GM23338 (cell line): ENCODE data around the gene MPPED2. TPM values are rescaled to one million over a fixed set of nuclear protein-coding genes. Genes with fewer than 3 reads are reported as not detected.

Source experiments
- ATAC-seq: fragments of 200-7000 bp; cut with Tn5 transposase; 3 replicates; pipeline ENCODE4 v1.9.1; 2020
- DNase-seq: peaks from one replicate; pipeline ENCODE4 v3.0.0-alpha.2; 2015; ENCODE audit warnings: low spot score
- H2AFZ ChIP-seq: fragments of 200-600 bp; sonication (generic); 2 replicates; pipeline ENCODE4 v1.8.0; 2016; ENCODE audit warnings: antibody characterized with exemption, mild to moderate bottlenecking, moderate library complexity
- H3F3A ChIP-seq: fragments of 200-600 bp; sonication (generic); replicated peaks from 2 replicates; pipeline ENCODE4 v1.8.0; 2017; ENCODE audit warnings: antibody characterized with exemption, mixed run types, low read depth
- H3K27ac ChIP-seq: fragments of 200-600 bp; sonication (generic); 2 replicates; pipeline ENCODE4 v1.6.1; 2016; ENCODE audit warnings: low read depth
- H3K27me3 ChIP-seq: fragments of 200-600 bp; sonication (generic); 2 replicates; pipeline ENCODE4 v1.8.0; 2016; ENCODE audit warnings: mild to moderate bottlenecking, mixed run types, moderate library complexity; ENCODE audit not compliant: insufficient read depth
- H3K36me3 ChIP-seq: fragments of 200-600 bp; sonication (generic); 2 replicates; pipeline ENCODE4 v1.8.0; 2016; ENCODE audit warnings: mild to moderate bottlenecking; ENCODE audit not compliant: insufficient read depth
- H3K4me1 ChIP-seq: fragments of 200-600 bp; sonication (generic); 2 replicates; pipeline ENCODE4 v1.8.0; 2016; ENCODE audit warnings: mild to moderate bottlenecking, moderate library complexity; ENCODE audit not compliant: insufficient read depth
- H3K4me2 ChIP-seq: fragments of 200-600 bp; sonication (generic); 2 replicates; pipeline ENCODE4 v1.7.1; 2017; ENCODE audit warnings: mixed run types
- H3K4me3 ChIP-seq: fragments of 200-600 bp; sonication (generic); 2 replicates; pipeline ENCODE4 v1.6.1; 2016; ENCODE audit warnings: mixed run types
- H3K79me2 ChIP-seq: fragments of 200-600 bp; sonication (generic); replicated peaks from 2 replicates; pipeline ENCODE4 v1.8.0; 2017; ENCODE audit warnings: mild to moderate bottlenecking; ENCODE audit not compliant: insufficient read depth
- H3K9me2 ChIP-seq: fragments of 200-600 bp; sonication (generic); 2 replicates; pipeline ENCODE4 v1.8.0; 2017; ENCODE audit not compliant: insufficient read depth
- H4K20me1 ChIP-seq: fragments of 200-600 bp; sonication (generic); replicated peaks from 2 replicates; pipeline ENCODE4 v1.8.0; 2017; ENCODE audit warnings: mild to moderate bottlenecking; ENCODE audit not compliant: insufficient read depth
- H3K27ac Mint-ChIP-seq: 2 replicates; pipeline ENCODE4 v1.8.0; 2020; ENCODE audit warnings: inconsistent platforms, mild to moderate bottlenecking, moderate library complexity, mixed read lengths
- H3K27me3 Mint-ChIP-seq: 3 replicates; pipeline ENCODE4 v1.8.0; 2022; ENCODE audit warnings: low read depth, mild to moderate bottlenecking, moderate library complexity, mixed read lengths, inconsistent platforms; ENCODE audit not compliant: insufficient read depth, poor library complexity
- H3K36me3 Mint-ChIP-seq: 3 replicates; pipeline ENCODE4 v1.8.0; 2021; ENCODE audit warnings: low read depth, mild to moderate bottlenecking, inconsistent platforms, moderate library complexity, mixed read lengths
- H3K4me1 Mint-ChIP-seq: 3 replicates; pipeline ENCODE4 v1.8.0; 2020; ENCODE audit warnings: mild to moderate bottlenecking, inconsistent platforms, mixed read lengths
- H3K4me3 Mint-ChIP-seq: 3 replicates; pipeline ENCODE4 v1.8.0; 2021; ENCODE audit warnings: moderate library complexity, mild to moderate bottlenecking, inconsistent platforms, mixed read lengths
- H3K9me3 Mint-ChIP-seq: 3 replicates; pipeline ENCODE4 v1.8.0; 2020; ENCODE audit warnings: moderate library complexity, mild to moderate bottlenecking, inconsistent platforms, mixed read lengths
- EZH2 ChIP-seq: fragments of 200-600 bp; sonication (generic); IDR thresholded peaks from one replicate; pipeline ENCODE4 v1.8.0; 2017; ENCODE audit warnings: antibody characterized with exemption, mild to moderate bottlenecking, low read depth; ENCODE audit not compliant: unreplicated experiment
- EZH2phosphoT487 ChIP-seq: fragments of 200-600 bp; sonication (generic); IDR thresholded peaks from one replicate; pipeline ENCODE4 v1.8.1; 2018; ENCODE audit warnings: antibody characterized with exemption; ENCODE audit not compliant: unreplicated experiment
- JUNB ChIP-seq: IDR thresholded peaks from one replicate; pipeline ENCODE4 v1.6.1; 2016; ENCODE audit warnings: antibody characterized with exemption; ENCODE audit not compliant: unreplicated experiment
- NANOG ChIP-seq: IDR thresholded peaks from 2 replicates; pipeline ENCODE4 v1.6.1; 2016; ENCODE audit warnings: antibody characterized with exemption, borderline replicate concordance
- POLR2AphosphoS5 ChIP-seq: IDR thresholded peaks from 2 replicates; pipeline ENCODE4 v1.6.1; 2016; ENCODE audit warnings: antibody characterized with exemption, low read depth
- STAT1 ChIP-seq: IDR thresholded peaks from one replicate; pipeline ENCODE4 v1.6.1; 2016; ENCODE audit warnings: antibody characterized with exemption; ENCODE audit not compliant: unreplicated experiment
- ZNF331 ChIP-seq: fragments of 250-450 bp; sonication (Bioruptor Pico); IDR thresholded peaks from 2 replicates; pipeline ENCODE4 v1.5.0; 2020; ENCODE audit warnings: low read depth, mild to moderate bottlenecking, moderate library complexity
- polyA plus RNA-seq: library from polyadenylated mRNA; unstranded; fragments of >200 nt; fragmentation: Nextera tagmentation; extraction: Ambion mirVana; gene quantifications from 2 replicates; pipeline ENCODE4 v1.2.1, GENCODE V29; 2016
- total RNA-seq: library from RNA; depleted of rRNA; stranded (reverse); fragments of >200 nt; shearing (Covaris generic); gene quantifications from 2 replicates; pipeline ENCODE4 v1.2.3, GENCODE V29; 2014
- TF ChIP-seq, protein P1 (sequence below), 2 experiments: fragments of 200-600 bp in 1 of 2; sonication (generic) in 1 of 2; conservative IDR thresholded peaks; 2 replicates each; pipeline versions ENCODE4 v1.5.1 to v1.6.1; 2016 to 2017; ENCODE audit warnings: antibody characterized with exemption in 2 of 2, low read depth in 2 of 2, mild to moderate bottlenecking in 2 of 2, moderate library complexity in 1 of 2
- TF ChIP-seq, protein P2 (sequence below): IDR thresholded peaks from 2 replicates; pipeline ENCODE4 v1.6.1; 2016; ENCODE audit warnings: antibody characterized with exemption
- TF ChIP-seq, protein P3 (sequence below): fragments of 250-450 bp; sonication (Bioruptor Pico); IDR thresholded peaks from 2 replicates; pipeline ENCODE4 v1.5.0; 2020; ENCODE audit warnings: mild to moderate bottlenecking, moderate library complexity

The MPPED2 gene
- total and polyA plus RNA-seq, 2 experiments from 2014 or later = 4.4 to 6.8 TPM

DNA sequence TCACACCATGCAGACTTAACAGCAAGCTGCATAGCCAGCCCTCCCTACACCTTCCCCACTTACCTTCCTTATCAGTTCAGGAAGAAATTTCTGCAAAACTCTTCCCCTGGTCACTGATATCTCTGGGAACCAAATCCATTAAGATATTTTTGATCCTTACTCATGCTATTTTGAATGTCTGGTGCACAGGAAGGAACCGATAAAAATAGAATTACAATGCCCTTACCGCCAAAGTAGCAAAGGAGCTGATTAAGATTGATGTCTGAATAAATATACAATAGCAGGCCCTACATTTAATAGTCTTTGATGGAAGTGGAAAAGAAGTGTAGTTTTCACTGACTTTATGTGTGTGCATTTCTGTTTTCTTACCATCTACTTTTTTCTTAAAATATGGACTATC, 117.3 kb downstream of the MPPED2 start:
- H3K79me2 ChIP-seq = no peaks in the 10 kb centered on the region
- H3K36me3 ChIP-seq = no peaks in the 10 kb centered on the region
- Mint-ChIP-seq H3K36me3 (no peaks in the 10 kb centered on the region), H3K27ac (no peak overlapping the region), H3K9me3 (no peaks in the 10 kb centered on the region), H3K27me3 (peaks cover 1% of the 10 kb centered on the region), H3K4me1 (peaks cover 10% of the 10 kb centered on the region), H3K4me3 (no peak overlapping the region)
- TF ChIP-seq, protein P1, sequence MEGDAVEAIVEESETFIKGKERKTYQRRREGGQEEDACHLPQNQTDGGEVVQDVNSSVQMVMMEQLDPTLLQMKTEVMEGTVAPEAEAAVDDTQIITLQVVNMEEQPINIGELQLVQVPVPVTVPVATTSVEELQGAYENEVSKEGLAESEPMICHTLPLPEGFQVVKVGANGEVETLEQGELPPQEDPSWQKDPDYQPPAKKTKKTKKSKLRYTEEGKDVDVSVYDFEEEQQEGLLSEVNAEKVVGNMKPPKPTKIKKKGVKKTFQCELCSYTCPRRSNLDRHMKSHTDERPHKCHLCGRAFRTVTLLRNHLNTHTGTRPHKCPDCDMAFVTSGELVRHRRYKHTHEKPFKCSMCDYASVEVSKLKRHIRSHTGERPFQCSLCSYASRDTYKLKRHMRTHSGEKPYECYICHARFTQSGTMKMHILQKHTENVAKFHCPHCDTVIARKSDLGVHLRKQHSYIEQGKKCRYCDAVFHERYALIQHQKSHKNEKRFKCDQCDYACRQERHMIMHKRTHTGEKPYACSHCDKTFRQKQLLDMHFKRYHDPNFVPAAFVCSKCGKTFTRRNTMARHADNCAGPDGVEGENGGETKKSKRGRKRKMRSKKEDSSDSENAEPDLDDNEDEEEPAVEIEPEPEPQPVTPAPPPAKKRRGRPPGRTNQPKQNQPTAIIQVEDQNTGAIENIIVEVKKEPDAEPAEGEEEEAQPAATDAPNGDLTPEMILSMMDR (conservative IDR thresholded peaks at IDR 0.05; ENCODE audit: low read depth in 2 of 2) = no peak
- no peak for ATAC-seq
- no peak overlapping the region for H2AFZ ChIP-seq
- H3K4me1 ChIP-seq = peaks cover 14% of the 10 kb centered on the region
- H3K4me2 ChIP-seq = no peak overlapping the region
- no peaks in the 10 kb centered on the region for H3F3A ChIP-seq
- no peak overlapping the region for H3K27ac ChIP-seq
- H3K4me3 ChIP-seq = no peak overlapping the region
- DNase-seq = no peak
- no peaks in the 10 kb centered on the region for H3K27me3 ChIP-seq
- no peaks in the 10 kb centered on the region for H4K20me1 ChIP-seq
- H3K9me2 ChIP-seq = peaks cover 12% of the 10 kb centered on the region; the same call in 1 of the 2 replicates

DNA sequence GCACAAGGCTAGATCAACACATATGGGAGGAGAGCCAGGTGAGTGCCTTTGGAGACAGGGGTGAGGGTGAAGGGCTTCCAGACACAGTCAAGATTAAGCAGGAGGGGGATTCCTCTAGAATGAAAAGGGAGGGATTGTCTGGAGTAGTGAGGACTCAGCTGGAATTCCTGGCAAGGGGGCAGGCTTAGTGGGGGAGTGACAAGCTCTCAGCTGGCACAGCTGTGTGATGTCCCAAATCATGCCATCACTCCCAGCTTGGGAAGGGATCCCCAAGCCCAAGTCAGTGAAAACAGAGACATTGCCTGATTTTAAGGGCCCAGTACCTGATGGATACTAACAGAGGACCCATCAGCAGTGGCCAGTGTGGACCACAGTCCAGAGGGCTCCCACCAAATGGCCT, 119.0 kb downstream of the MPPED2 start:
- H3K4me2 ChIP-seq = no peak overlapping the region
- H3K4me3 Mint-ChIP-seq = no peak overlapping the region
- H3K27me3 Mint-ChIP-seq = peaks cover 4% of the 10 kb centered on the region
- no peak overlapping the region for H2AFZ ChIP-seq
- ATAC-seq = peak; percentile 28; the same call in 2 of the 3 replicates
- peaks cover 27% of the 10 kb centered on the region for H3K4me1 ChIP-seq
- no peaks in the 10 kb centered on the region for H4K20me1 ChIP-seq
- DNase-seq = no peak
- no peaks in the 10 kb centered on the region for H3F3A ChIP-seq
- H3K27me3 ChIP-seq = no peaks in the 10 kb centered on the region
- no peak overlapping the region for H3K4me3 ChIP-seq
- peaks cover 21% of the 10 kb centered on the region for H3K4me1 Mint-ChIP-seq
- no peak overlapping the region for H3K27ac Mint-ChIP-seq
- 0 out of 2 replicates have a peak, but pooled peaks cover 4% of the 10 kb centered on the region for H3K9me2 ChIP-seq
- H3K36me3 Mint-ChIP-seq = no peaks in the 10 kb centered on the region
- no peak overlapping the region for H3K27ac ChIP-seq
- no peaks in the 10 kb centered on the region for H3K36me3 ChIP-seq
- no peaks in the 10 kb centered on the region for H3K9me3 Mint-ChIP-seq
- no peaks in the 10 kb centered on the region for H3K79me2 ChIP-seq
- TF ChIP-seq ZNF331 (CRISPR knock-in tag) (no peak), EZH2phosphoT487 (no peak), JUNB (no peak), NANOG (no peak), STAT1 (no peak), POLR2AphosphoS5 (no peak), EZH2 (no peak)
- TF ChIP-seq, protein P2, sequence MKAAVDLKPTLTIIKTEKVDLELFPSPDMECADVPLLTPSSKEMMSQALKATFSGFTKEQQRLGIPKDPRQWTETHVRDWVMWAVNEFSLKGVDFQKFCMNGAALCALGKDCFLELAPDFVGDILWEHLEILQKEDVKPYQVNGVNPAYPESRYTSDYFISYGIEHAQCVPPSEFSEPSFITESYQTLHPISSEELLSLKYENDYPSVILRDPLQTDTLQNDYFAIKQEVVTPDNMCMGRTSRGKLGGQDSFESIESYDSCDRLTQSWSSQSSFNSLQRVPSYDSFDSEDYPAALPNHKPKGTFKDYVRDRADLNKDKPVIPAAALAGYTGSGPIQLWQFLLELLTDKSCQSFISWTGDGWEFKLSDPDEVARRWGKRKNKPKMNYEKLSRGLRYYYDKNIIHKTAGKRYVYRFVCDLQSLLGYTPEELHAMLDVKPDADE = no peak
- TF ChIP-seq, protein P3, sequence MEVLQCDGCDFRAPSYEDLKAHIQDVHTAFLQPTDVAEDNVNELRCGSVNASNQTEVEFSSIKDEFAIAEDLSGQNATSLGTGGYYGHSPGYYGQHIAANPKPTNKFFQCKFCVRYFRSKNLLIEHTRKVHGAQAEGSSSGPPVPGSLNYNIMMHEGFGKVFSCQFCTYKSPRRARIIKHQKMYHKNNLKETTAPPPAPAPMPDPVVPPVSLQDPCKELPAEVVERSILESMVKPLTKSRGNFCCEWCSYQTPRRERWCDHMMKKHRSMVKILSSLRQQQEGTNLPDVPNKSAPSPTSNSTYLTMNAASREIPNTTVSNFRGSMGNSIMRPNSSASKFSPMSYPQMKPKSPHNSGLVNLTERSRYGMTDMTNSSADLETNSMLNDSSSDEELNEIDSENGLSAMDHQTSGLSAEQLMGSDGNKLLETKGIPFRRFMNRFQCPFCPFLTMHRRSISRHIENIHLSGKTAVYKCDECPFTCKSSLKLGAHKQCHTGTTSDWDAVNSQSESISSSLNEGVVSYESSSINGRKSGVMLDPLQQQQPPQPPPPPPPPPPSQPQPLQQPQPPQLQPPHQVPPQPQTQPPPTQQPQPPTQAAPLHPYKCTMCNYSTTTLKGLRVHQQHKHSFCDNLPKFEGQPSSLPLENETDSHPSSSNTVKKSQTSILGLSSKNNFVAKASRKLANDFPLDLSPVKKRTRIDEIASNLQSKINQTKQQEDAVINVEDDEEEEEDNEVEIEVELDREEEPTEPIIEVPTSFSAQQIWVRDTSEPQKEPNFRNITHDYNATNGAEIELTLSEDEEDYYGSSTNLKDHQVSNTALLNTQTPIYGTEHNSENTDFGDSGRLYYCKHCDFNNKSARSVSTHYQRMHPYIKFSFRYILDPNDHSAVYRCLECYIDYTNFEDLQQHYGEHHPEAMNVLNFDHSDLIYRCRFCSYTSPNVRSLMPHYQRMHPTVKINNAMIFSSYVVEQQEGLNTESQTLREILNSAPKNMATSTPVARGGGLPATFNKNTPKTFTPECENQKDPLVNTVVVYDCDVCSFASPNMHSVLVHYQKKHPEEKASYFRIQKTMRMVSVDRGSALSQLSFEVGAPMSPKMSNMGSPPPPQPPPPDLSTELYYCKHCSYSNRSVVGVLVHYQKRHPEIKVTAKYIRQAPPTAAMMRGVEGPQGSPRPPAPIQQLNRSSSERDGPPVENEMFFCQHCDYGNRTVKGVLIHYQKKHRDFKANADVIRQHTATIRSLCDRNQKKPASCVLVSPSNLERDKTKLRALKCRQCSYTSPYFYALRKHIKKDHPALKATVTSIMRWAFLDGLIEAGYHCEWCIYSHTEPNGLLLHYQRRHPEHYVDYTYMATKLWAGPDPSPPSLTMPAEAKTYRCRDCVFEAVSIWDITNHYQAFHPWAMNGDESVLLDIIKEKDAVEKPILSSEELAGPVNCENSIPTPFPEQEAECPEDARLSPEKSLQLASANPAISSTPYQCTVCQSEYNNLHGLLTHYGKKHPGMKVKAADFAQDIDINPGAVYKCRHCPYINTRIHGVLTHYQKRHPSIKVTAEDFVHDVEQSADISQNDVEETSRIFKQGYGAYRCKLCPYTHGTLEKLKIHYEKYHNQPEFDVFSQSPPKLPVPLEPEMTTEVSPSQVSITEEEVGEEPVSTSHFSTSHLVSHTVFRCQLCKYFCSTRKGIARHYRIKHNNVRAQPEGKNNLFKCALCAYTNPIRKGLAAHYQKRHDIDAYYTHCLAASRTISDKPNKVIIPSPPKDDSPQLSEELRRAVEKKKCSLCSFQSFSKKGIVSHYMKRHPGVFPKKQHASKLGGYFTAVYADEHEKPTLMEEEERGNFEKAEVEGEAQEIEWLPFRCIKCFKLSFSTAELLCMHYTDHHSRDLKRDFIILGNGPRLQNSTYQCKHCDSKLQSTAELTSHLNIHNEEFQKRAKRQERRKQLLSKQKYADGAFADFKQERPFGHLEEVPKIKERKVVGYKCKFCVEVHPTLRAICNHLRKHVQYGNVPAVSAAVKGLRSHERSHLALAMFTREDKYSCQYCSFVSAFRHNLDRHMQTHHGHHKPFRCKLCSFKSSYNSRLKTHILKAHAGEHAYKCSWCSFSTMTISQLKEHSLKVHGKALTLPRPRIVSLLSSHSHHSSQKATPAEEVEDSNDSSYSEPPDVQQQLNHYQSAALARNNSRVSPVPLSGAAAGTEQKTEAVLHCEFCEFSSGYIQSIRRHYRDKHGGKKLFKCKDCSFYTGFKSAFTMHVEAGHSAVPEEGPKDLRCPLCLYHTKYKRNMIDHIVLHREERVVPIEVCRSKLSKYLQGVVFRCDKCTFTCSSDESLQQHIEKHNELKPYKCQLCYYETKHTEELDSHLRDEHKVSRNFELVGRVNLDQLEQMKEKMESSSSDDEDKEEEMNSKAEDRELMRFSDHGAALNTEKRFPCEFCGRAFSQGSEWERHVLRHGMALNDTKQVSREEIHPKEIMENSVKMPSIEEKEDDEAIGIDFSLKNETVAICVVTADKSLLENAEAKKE = no peak
- TF ChIP-seq, protein P1 (conservative IDR thresholded peaks at IDR 0.05; ENCODE audit: low read depth in 2 of 2) = no peak
